ENCODE results near the gene NR2C1. TPM values are rescaled to one million over a fixed set of nuclear protein-coding genes. Genes with fewer than 3 reads are reported as not detected.
A peak's percentile ranks its signal among the peaks of the same experiment; 100 is the strongest.

Gene NR2C1
- total and polyA plus RNA-seq, 2 donors (not counting 1 experiment from before 2014, with no cell fraction given), result 31.2 to 53.9 TPM

DNA sequence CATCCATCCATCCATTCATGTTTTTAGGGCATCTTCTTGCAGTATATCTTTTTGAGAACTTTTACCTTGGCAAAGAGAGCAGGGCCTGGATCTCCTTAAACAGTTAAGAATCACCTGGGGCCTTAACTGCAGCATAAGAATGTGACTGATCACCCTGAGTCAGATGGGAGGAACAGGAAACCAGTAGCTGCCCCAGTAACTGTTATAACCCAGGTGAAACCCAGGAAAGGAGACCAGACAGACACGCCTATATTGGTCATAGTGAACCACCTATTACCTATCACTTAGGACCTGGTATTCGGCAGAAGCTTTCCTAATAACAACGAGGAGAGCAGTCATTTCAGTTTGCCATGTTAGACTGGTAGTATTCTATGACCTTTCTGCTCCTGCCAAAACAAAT, 43.4 kb upstream of the NR2C1 start:
- Histone ChIP-seq H2AFZ (ENCODE audit: insufficient read depth, low read depth, low read length, poor library complexity, severe bottlenecking) (no peak overlapping the region), H3K4me3 (ENCODE audit: control extremely low read depth in 1 of 5, extremely low read depth in 1 of 5, insufficient read depth in 1 of 5, low read depth in 2 of 5, low read length in 4 of 5) (no peak overlapping the region), H3K79me2 (ENCODE audit: control insufficient read depth, insufficient read depth, low read length) (no peaks in the 10 kb centered on the region), H3K9ac (ENCODE audit: low read length) (no peak overlapping the region), H3K9me3 (ENCODE audit: control extremely low read depth in 1 of 3, control insufficient read depth in 2 of 3, insufficient read depth in 1 of 3, low read length in 2 of 3) (no peaks in the 10 kb centered on the region), H3K27me3 (replicated peaks in 1 of 4; ENCODE audit: control extremely low read depth in 1 of 4, control insufficient read depth in 3 of 4, insufficient read depth in 4 of 4, low read length in 3 of 4) (no peaks in the 10 kb centered on the region), H3K4me1 (ENCODE audit: control insufficient read depth in 2 of 2, insufficient read depth in 2 of 2, low read length in 2 of 2) (no peaks in the 10 kb centered on the region), H3K4me2 (replicated peaks; ENCODE audit: low read depth, low read length, poor library complexity, severe bottlenecking) (no peak overlapping the region), H4K20me1 (ENCODE audit: control insufficient read depth, insufficient read depth, low read length, poor library complexity, severe bottlenecking) (no peaks in the 10 kb centered on the region), H3K27ac (ENCODE audit: low read length in 2 of 2) (no peak overlapping the region), H3K36me3 (replicated peaks in 1 of 2; ENCODE audit: control extremely low read depth in 1 of 2, control insufficient read depth in 1 of 2, extremely low read depth in 1 of 2, insufficient read depth in 2 of 2, low read length in 1 of 2) (no peaks in the 10 kb centered on the region)
- DNase-seq, result no peak
- Mint-ChIP-seq H3K4me1 (no peaks in the 10 kb centered on the region), H3K27ac (no peak overlapping the region), H3K27me3 (no peaks in the 10 kb centered on the region), H3K4me3 (no peak overlapping the region), H3K9me3 (ENCODE audit: insufficient read depth) (no peaks in the 10 kb centered on the region)
- TF ChIP-seq EZH2 (IDR thresholded peaks at IDR 0.05; ENCODE audit: borderline replicate concordance, insufficient read depth, low read depth, low read length, poor library complexity, severe bottlenecking), result no peak
- TF ChIP-seq, protein P1, sequence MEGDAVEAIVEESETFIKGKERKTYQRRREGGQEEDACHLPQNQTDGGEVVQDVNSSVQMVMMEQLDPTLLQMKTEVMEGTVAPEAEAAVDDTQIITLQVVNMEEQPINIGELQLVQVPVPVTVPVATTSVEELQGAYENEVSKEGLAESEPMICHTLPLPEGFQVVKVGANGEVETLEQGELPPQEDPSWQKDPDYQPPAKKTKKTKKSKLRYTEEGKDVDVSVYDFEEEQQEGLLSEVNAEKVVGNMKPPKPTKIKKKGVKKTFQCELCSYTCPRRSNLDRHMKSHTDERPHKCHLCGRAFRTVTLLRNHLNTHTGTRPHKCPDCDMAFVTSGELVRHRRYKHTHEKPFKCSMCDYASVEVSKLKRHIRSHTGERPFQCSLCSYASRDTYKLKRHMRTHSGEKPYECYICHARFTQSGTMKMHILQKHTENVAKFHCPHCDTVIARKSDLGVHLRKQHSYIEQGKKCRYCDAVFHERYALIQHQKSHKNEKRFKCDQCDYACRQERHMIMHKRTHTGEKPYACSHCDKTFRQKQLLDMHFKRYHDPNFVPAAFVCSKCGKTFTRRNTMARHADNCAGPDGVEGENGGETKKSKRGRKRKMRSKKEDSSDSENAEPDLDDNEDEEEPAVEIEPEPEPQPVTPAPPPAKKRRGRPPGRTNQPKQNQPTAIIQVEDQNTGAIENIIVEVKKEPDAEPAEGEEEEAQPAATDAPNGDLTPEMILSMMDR (IDR thresholded peaks at IDR 0.05), result no peak
- intact Hi-C loops (cut with micrococcal nuclease), result loop anchor here (1.0 to 10.0 kb wide), 5 partner anchors 101 to 1400 kb away; partner anchors contain the start of genes FGD6, HAL and VEZT
- ChIA-PET CTCF (interaction anchor here (0.5 to 6.4 kb wide), 26 partner anchors 9 to 1400 kb away, joined by 3 to 213 read pairs (median 4); partner anchors contain the start of genes FGD6 and VEZT), POLR2A (no interaction called here)
- peak; percentile 31 for ATAC-seq (ENCODE audit: low read depth)
- no CpG with 5 or more reads among the region's 3 CpGs for WGBS (ENCODE audit: insufficient coverage)

DNA sequence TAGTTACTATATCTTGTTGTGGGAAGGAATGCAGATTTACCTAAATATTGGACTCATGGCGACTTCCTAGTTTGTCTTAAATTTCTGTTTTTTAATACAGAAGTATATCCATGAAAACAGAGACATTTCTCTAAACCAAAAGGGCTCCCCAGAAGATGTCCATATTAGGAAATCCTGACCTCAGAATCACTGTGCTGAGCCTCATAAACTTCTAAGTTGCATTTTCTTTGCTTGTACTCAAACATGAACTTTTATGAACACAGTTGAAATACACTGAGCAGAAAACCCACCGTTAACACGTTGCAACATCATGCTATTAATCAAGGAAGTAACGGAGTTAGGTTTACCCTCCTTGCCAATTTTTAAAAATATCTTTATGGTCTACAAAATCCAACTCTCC, 42.9 kb upstream of the NR2C1 start:
- no peak overlapping the region for H3K4me3 Mint-ChIP-seq
- H3K27ac ChIP-seq (ENCODE audit: low read length in 2 of 2), result no peak overlapping the region
- H3K9me3 ChIP-seq (ENCODE audit: control extremely low read depth in 1 of 3, control insufficient read depth in 2 of 3, insufficient read depth in 1 of 3, low read length in 2 of 3), result no peaks in the 10 kb centered on the region
- H3K9ac ChIP-seq (ENCODE audit: low read length), result no peak overlapping the region
- no peaks in the 10 kb centered on the region for H3K27me3 Mint-ChIP-seq
- ATAC-seq (ENCODE audit: low read depth) (no peak), DNase-seq (no peak)
- no peaks in the 10 kb centered on the region for H3K4me1 ChIP-seq (ENCODE audit: control insufficient read depth in 2 of 2, insufficient read depth in 2 of 2, low read length in 2 of 2)
- H4K20me1 ChIP-seq (ENCODE audit: control insufficient read depth, insufficient read depth, low read length, poor library complexity, severe bottlenecking), result no peaks in the 10 kb centered on the region
- TF ChIP-seq, protein P1 (IDR thresholded peaks at IDR 0.05), result no peak
- TF ChIP-seq EZH2 (IDR thresholded peaks at IDR 0.05; ENCODE audit: borderline replicate concordance, insufficient read depth, low read depth, low read length, poor library complexity, severe bottlenecking), result no peak
- no peaks in the 10 kb centered on the region for H3K4me1 Mint-ChIP-seq
- H3K27me3 ChIP-seq (replicated peaks in 1 of 4; ENCODE audit: control extremely low read depth in 1 of 4, control insufficient read depth in 3 of 4, insufficient read depth in 4 of 4, low read length in 3 of 4), result no peaks in the 10 kb centered on the region
- H3K79me2 ChIP-seq (ENCODE audit: control insufficient read depth, insufficient read depth, low read length), result no peaks in the 10 kb centered on the region
- H3K27ac Mint-ChIP-seq, result no peak overlapping the region
- intact Hi-C loops (cut with micrococcal nuclease), result loop anchor here (2.0 to 10.0 kb wide), 4 partner anchors 168 to 1400 kb away; partner anchors contain the start of gene HAL
- no peak overlapping the region for H3K4me3 ChIP-seq (ENCODE audit: control extremely low read depth in 1 of 5, extremely low read depth in 1 of 5, insufficient read depth in 1 of 5, low read depth in 2 of 5, low read length in 4 of 5)
- H3K36me3 ChIP-seq (replicated peaks in 1 of 2; ENCODE audit: control extremely low read depth in 1 of 2, control insufficient read depth in 1 of 2, extremely low read depth in 1 of 2, insufficient read depth in 2 of 2, low read length in 1 of 2), result no peaks in the 10 kb centered on the region
- WGBS (ENCODE audit: insufficient coverage), result 93% methylated on average over 3 of the region's 4 CpGs
- ChIA-PET POLR2A (no interaction called here), CTCF (interaction anchor here (0.5 to 6.4 kb wide), 16 partner anchors 8 to 1400 kb away, joined by 3 to 213 read pairs (median 5); partner anchors contain the start of genes FGD6 and VEZT)
- no peaks in the 10 kb centered on the region for H3K9me3 Mint-ChIP-seq (ENCODE audit: insufficient read depth)
- no peak overlapping the region for H2AFZ ChIP-seq (ENCODE audit: insufficient read depth, low read depth, low read length, poor library complexity, severe bottlenecking)
- H3K4me2 ChIP-seq (replicated peaks; ENCODE audit: low read depth, low read length, poor library complexity, severe bottlenecking), result no peak overlapping the region
